K562 (cell line): ENCODE results near the gene CNTRL. TPM values are rescaled to one million over a fixed set of nuclear protein-coding genes. Genes with fewer than 3 reads are reported as not detected.

Experiments used
- GTF2A2 ChIP-seq: IDR thresholded peaks from 2 replicates; pipeline ENCODE4 v1.6.1; 2016; ENCODE audit warnings: mild to moderate bottlenecking, missing genetic modification characterization, missing compliant biosample characterization
- POLR2AphosphoS5 ChIP-seq: IDR thresholded peaks from 2 replicates; pipeline ENCODE4 v1.6.1; 2011; ENCODE audit warnings: mild to moderate bottlenecking, low read depth, low read length, moderate library complexity; ENCODE audit not compliant: control insufficient read depth, insufficient read depth
- PTRF ChIP-seq: fragments of 450-650 bp; IDR thresholded peaks from 2 replicates; pipeline ENCODE4 v1.6.1; 2016; ENCODE audit warnings: mild to moderate bottlenecking, missing genetic modification characterization, missing compliant biosample characterization
- SIN3B ChIP-seq: fragments of 450-650 bp; IDR thresholded peaks from 2 replicates; pipeline ENCODE4 v1.6.1; 2017; ENCODE audit warnings: low read depth, mild to moderate bottlenecking, moderate library complexity
- SP1 ChIP-seq: sonication (generic); formaldehyde crosslinking; IDR thresholded peaks from 2 replicates; pipeline ENCODE4 v1.8.1; 2022; ENCODE audit warnings: mild to moderate bottlenecking, missing genetic modification reagents
- TRIM28 ChIP-seq: fragments of 450-650 bp; IDR thresholded peaks from 2 replicates; pipeline ENCODE4 v1.6.1; 2017
- XRCC3 ChIP-seq: fragments of 450-650 bp; IDR thresholded peaks from 2 replicates; pipeline ENCODE4 v1.6.1; 2017; ENCODE audit warnings: mild to moderate bottlenecking, moderate library complexity
- polyA plus RNA-seq, 8 experiments: library from polyadenylated mRNA; depleted of rRNA in 4 of 8; stranded (reverse) in 5 of 8; unstranded in 3 of 8; fragments of >200 nt; fragmentation: Nextera tagmentation in 2 of 8; fragmentation: Illumina TruSeq in 1 of 8; extraction: Ambion mirVana in 2 of 8; extraction: Trizol in 1 of 8; gene quantifications; 2 replicates each; pipeline versions ENCODE4 v1.2.1 to v1.2.3, GENCODE V29; 2011 to 2014; ENCODE audit warnings: inconsistent platforms in 1 of 8, missing spikeins in 1 of 8
- total RNA-seq, 7 experiments: library from RNA; depleted of rRNA in 6 of 7; stranded (reverse); fragments of >200 nt in 6 of 7; fragmentation: Illumina TruSeq in 2 of 7; extraction: Trizol in 2 of 7; gene quantifications; 2 replicates each; pipeline versions ENCODE4 v1.2.1 to v1.2.3, GENCODE V29; 2011 to 2021; ENCODE audit warnings: low replicate concordance in 1 of 7
- TF ChIP-seq, protein P1 (sequence below): fragments of 450-650 bp; IDR thresholded peaks from 2 replicates; pipeline ENCODE4 v1.6.1; 2016; ENCODE audit warnings: mild to moderate bottlenecking, moderate library complexity
- TF ChIP-seq, protein P2 (sequence below), 3 experiments: fragments of 200-800 bp in 1 of 3; sonication (Bioruptor generic) in 1 of 3; sonication (generic) in 1 of 3; formaldehyde crosslinking in 1 of 3; IDR thresholded peaks; 2 replicates each; pipeline versions ENCODE4 v1.6.1 to v1.8.0; 2016 to 2022; ENCODE audit warnings: mild to moderate bottlenecking in 2 of 3, missing compliant biosample characterization in 2 of 3, missing genetic modification characterization in 2 of 3, missing genetic modification reagents in 1 of 3
- TF ChIP-seq, protein P3 (sequence below): fragments of 250-450 bp; sonication (Bioruptor Pico); IDR thresholded peaks from 2 replicates; pipeline ENCODE4 v1.8.0; 2022; ENCODE audit warnings: inconsistent platforms

CNTRL gene
- total and polyA plus RNA-seq, 9 of the 15 experiments (the other 6 are each of a cell fraction or from before 2014, with no cell fraction given): 9.2 to 28.9 (median 20.5) TPM

DNA sequence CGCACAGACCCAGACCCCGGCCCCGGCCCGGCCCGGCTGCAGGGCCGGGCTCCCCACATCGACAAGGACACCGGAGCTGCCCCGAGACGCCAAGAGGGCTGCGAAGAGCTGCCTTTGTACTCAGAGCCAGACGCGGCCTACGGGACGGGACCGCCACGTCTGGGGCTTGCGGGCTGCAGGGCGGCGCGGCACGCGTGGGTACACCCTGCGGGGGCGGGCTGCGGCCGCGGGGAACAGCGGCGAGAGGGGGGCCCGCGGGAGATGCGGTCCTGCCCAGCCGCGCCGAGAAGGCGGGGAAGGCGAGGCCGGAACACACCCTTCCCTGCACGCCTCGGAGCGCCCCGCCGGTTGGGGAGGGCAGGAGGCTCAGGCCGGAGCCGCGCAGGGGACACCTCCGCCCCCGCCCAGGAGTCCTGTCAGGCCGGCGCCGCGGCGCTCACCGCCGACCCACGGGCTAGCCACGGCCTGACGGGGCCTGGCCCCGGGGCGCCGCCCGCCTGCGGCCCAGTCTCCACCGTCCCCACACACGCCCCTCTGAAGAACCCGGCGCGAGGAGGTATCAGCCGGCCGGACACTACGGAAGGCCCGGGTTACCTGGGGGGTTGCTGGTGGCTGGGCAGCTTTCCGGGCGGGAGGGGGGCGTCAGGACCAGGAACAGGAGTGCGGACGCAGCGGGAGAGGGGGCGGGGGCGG, 126.4 kb downstream of the CNTRL start (continued):
- TF ChIP-seq, protein P1, sequence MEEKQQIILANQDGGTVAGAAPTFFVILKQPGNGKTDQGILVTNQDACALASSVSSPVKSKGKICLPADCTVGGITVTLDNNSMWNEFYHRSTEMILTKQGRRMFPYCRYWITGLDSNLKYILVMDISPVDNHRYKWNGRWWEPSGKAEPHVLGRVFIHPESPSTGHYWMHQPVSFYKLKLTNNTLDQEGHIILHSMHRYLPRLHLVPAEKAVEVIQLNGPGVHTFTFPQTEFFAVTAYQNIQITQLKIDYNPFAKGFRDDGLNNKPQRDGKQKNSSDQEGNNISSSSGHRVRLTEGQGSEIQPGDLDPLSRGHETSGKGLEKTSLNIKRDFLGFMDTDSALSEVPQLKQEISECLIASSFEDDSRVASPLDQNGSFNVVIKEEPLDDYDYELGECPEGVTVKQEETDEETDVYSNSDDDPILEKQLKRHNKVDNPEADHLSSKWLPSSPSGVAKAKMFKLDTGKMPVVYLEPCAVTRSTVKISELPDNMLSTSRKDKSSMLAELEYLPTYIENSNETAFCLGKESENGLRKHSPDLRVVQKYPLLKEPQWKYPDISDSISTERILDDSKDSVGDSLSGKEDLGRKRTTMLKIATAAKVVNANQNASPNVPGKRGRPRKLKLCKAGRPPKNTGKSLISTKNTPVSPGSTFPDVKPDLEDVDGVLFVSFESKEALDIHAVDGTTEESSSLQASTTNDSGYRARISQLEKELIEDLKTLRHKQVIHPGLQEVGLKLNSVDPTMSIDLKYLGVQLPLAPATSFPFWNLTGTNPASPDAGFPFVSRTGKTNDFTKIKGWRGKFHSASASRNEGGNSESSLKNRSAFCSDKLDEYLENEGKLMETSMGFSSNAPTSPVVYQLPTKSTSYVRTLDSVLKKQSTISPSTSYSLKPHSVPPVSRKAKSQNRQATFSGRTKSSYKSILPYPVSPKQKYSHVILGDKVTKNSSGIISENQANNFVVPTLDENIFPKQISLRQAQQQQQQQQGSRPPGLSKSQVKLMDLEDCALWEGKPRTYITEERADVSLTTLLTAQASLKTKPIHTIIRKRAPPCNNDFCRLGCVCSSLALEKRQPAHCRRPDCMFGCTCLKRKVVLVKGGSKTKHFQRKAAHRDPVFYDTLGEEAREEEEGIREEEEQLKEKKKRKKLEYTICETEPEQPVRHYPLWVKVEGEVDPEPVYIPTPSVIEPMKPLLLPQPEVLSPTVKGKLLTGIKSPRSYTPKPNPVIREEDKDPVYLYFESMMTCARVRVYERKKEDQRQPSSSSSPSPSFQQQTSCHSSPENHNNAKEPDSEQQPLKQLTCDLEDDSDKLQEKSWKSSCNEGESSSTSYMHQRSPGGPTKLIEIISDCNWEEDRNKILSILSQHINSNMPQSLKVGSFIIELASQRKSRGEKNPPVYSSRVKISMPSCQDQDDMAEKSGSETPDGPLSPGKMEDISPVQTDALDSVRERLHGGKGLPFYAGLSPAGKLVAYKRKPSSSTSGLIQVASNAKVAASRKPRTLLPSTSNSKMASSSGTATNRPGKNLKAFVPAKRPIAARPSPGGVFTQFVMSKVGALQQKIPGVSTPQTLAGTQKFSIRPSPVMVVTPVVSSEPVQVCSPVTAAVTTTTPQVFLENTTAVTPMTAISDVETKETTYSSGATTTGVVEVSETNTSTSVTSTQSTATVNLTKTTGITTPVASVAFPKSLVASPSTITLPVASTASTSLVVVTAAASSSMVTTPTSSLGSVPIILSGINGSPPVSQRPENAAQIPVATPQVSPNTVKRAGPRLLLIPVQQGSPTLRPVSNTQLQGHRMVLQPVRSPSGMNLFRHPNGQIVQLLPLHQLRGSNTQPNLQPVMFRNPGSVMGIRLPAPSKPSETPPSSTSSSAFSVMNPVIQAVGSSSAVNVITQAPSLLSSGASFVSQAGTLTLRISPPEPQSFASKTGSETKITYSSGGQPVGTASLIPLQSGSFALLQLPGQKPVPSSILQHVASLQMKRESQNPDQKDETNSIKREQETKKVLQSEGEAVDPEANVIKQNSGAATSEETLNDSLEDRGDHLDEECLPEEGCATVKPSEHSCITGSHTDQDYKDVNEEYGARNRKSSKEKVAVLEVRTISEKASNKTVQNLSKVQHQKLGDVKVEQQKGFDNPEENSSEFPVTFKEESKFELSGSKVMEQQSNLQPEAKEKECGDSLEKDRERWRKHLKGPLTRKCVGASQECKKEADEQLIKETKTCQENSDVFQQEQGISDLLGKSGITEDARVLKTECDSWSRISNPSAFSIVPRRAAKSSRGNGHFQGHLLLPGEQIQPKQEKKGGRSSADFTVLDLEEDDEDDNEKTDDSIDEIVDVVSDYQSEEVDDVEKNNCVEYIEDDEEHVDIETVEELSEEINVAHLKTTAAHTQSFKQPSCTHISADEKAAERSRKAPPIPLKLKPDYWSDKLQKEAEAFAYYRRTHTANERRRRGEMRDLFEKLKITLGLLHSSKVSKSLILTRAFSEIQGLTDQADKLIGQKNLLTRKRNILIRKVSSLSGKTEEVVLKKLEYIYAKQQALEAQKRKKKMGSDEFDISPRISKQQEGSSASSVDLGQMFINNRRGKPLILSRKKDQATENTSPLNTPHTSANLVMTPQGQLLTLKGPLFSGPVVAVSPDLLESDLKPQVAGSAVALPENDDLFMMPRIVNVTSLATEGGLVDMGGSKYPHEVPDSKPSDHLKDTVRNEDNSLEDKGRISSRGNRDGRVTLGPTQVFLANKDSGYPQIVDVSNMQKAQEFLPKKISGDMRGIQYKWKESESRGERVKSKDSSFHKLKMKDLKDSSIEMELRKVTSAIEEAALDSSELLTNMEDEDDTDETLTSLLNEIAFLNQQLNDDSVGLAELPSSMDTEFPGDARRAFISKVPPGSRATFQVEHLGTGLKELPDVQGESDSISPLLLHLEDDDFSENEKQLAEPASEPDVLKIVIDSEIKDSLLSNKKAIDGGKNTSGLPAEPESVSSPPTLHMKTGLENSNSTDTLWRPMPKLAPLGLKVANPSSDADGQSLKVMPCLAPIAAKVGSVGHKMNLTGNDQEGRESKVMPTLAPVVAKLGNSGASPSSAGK: no peak
- TF ChIP-seq PTRF (tag): no peak
- TF ChIP-seq XRCC3: no peak
- no peak for TF ChIP-seq SP1 (CRISPR knock-in tag)
- TF ChIP-seq, protein P2, sequence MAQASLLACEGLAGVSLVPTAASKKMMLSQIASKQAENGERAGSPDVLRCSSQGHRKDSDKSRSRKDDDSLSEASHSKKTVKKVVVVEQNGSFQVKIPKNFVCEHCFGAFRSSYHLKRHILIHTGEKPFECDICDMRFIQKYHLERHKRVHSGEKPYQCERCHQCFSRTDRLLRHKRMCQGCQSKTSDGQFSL (CRISPR knock-in tag; IDR thresholded peaks at IDR 0.05): no peak
- TF ChIP-seq, protein P2 (tag; IDR thresholded peaks at IDR 0.05): peak in 1 of 2 experiments; percentile 20; a peak in 1 of 4 replicates
- TF ChIP-seq, protein P3, sequence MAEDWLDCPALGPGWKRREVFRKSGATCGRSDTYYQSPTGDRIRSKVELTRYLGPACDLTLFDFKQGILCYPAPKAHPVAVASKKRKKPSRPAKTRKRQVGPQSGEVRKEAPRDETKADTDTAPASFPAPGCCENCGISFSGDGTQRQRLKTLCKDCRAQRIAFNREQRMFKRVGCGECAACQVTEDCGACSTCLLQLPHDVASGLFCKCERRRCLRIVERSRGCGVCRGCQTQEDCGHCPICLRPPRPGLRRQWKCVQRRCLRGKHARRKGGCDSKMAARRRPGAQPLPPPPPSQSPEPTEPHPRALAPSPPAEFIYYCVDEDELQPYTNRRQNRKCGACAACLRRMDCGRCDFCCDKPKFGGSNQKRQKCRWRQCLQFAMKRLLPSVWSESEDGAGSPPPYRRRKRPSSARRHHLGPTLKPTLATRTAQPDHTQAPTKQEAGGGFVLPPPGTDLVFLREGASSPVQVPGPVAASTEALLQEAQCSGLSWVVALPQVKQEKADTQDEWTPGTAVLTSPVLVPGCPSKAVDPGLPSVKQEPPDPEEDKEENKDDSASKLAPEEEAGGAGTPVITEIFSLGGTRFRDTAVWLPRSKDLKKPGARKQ (CRISPR knock-in tag): no peak
- TF ChIP-seq GTF2A2 (tag): 0 out of 2 replicates have a peak, but pooled peaks have one; percentile 17
- 0 out of 2 replicates have a peak, but pooled peaks have one; percentile 17 for TF ChIP-seq SIN3B
- TF ChIP-seq TRIM28: no peak
- 0 out of 2 replicates have a peak, but pooled peaks have one; percentile 17 for TF ChIP-seq POLR2AphosphoS5
- TF ChIP-seq, all 486 proteins: peak for 42
